ENCODE measurements around the gene SERTAD3. TPM values are rescaled to one million over a fixed set of nuclear protein-coding genes. Genes with fewer than 3 reads are reported as not detected.
"Not testable (repeated sequence)": the region's sequence is repeated elsewhere in the genome, so short reads cannot be mapped to it uniquely, and the experiment has no call there.

Gene SERTAD3
- total RNA-seq, 6 experiments from 2014 or later = 35.9 to 47.0 (median 41.2) TPM

- Mint-ChIP-seq H3K36me3 (ENCODE audit: low read depth) (no peaks in the 10 kb centered on the region), H3K27ac (no peak overlapping the region), H3K4me3 (no peak overlapping the region), H3K4me1 (ENCODE audit: low read depth) (peaks cover 12% of the 10 kb centered on the region), H3K27me3 (ENCODE audit: insufficient read depth) (peaks cover 4% of the 10 kb centered on the region), H3K9me3 (no peaks in the 10 kb centered on the region)
- TF ChIP-seq, protein P1, sequence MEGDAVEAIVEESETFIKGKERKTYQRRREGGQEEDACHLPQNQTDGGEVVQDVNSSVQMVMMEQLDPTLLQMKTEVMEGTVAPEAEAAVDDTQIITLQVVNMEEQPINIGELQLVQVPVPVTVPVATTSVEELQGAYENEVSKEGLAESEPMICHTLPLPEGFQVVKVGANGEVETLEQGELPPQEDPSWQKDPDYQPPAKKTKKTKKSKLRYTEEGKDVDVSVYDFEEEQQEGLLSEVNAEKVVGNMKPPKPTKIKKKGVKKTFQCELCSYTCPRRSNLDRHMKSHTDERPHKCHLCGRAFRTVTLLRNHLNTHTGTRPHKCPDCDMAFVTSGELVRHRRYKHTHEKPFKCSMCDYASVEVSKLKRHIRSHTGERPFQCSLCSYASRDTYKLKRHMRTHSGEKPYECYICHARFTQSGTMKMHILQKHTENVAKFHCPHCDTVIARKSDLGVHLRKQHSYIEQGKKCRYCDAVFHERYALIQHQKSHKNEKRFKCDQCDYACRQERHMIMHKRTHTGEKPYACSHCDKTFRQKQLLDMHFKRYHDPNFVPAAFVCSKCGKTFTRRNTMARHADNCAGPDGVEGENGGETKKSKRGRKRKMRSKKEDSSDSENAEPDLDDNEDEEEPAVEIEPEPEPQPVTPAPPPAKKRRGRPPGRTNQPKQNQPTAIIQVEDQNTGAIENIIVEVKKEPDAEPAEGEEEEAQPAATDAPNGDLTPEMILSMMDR (IDR thresholded peaks at IDR 0.05) = no peak
- no peak for DNase-seq
Observed at GRCh38 chr19:40412866-40413265, 31.3 kb downstream of the SERTAD3 start.

DNA sequence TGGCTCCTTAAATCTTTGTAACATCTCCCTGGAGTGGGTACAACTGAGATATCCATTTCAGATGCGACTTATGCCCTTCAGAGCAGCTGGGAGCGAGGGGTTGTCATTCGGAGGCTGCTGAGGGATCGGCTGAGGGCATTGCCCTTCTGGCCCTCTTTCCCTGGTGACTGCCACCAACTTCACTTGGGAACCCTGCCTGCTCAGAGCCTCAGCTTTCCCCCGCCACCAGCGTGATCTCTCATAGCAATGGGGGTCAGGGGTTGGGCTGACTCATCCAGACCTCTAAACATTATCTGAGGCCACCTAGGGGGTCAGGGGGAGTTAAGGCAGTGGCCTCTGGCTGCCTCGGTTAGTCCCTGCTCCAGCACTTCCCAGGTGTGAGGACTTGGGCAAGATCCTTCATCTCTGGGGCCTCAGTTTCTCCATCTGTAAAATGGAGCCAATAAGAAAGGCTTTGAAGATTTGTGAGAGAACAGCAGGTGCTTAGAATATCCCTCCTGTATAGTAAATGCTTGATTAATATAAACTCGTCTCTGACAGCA, 32.1 kb downstream of the SERTAD3 start:
- Mint-ChIP-seq H3K4me3 (no peak overlapping the region), H3K27ac (no peak overlapping the region), H3K27me3 (ENCODE audit: insufficient read depth) (peaks cover 4% of the 10 kb centered on the region), H3K36me3 (ENCODE audit: low read depth) (no peaks in the 10 kb centered on the region), H3K4me1 (ENCODE audit: low read depth) (peaks cover 9% of the 10 kb centered on the region), H3K9me3 (no peaks in the 10 kb centered on the region)
- TF ChIP-seq, protein P1 (IDR thresholded peaks at IDR 0.05) = no peak
- no peak for DNase-seq

DNA sequence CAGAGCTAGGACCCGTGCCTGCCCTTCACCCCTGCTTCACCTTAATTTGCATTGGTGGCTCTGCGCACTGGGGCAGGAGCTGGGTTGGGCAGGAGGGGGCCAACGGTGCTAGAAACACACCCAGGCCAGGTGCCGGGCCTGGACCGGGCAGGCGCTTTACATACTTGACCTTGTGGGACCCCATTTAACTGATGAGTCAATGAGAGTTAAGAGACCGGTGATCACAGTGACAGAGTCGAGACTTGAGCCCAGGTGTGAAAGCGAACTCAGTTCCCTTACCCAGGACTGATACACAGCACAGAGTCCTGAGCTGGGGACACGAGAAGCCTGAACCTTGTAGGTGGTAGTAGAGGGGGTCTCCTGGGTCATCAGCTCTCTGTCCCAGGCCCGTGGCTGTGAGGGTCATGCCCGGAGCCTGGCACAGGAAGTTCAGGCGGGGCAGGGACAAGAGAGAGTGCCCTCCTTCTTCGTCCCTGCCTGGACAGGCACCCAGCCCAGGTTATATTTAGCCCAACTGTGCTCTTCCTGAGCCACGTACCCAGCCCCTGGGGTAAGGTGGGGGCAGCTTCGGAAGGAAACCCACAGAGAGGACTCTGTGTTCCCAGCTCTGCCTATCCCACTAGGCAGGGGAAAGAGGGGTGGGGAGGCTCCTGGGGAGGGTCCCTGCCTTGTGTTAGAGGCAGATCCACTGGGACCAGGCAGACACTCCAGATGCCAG, 32.9 kb downstream of the SERTAD3 start:
- Mint-ChIP-seq H3K36me3 (ENCODE audit: low read depth) (no peaks in the 10 kb centered on the region), H3K4me1 (ENCODE audit: low read depth) (peaks cover 5% of the 10 kb centered on the region; the same call in 1 of the 2 replicates), H3K4me3 (no peak overlapping the region), H3K9me3 (no peaks in the 10 kb centered on the region), H3K27ac (no peak overlapping the region), H3K27me3 (ENCODE audit: insufficient read depth) (no peaks in the 10 kb centered on the region; the same call in none of the 2 replicates)
- TF ChIP-seq, protein P1 (IDR thresholded peaks at IDR 0.05) = no peak
- no peak for DNase-seq

DNA sequence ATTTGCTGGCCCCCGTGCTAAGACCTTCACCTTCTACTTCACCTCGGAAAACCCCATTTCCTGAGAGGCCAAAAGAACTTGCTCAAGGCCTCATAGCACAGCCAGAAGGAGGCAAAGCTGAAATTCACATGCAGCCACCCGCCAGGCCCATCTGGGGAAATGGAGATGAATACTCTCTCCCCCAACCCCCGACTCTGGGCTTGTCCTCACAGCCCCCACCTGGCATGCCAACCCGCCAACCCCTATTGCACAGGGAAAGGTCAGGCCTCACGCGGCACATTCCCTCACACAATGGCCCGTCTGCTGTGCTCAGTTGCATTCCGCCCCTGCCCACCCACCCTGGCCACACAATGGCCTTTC, 34.1 kb downstream of the SERTAD3 start:
- TF ChIP-seq, protein P1 (IDR thresholded peaks at IDR 0.05) = no peak
- no peaks in the 10 kb centered on the region; the same call in none of the 2 replicates for H3K27me3 Mint-ChIP-seq (ENCODE audit: insufficient read depth)
- no peaks in the 10 kb centered on the region for H3K36me3 Mint-ChIP-seq (ENCODE audit: low read depth)
- no peak for DNase-seq
- H3K4me3 Mint-ChIP-seq = no peak overlapping the region
- H3K9me3 Mint-ChIP-seq = no peaks in the 10 kb centered on the region
- peaks cover 5% of the 10 kb centered on the region; the same call in 1 of the 2 replicates for H3K4me1 Mint-ChIP-seq (ENCODE audit: low read depth)
- H3K27ac Mint-ChIP-seq = no peak overlapping the region

DNA sequence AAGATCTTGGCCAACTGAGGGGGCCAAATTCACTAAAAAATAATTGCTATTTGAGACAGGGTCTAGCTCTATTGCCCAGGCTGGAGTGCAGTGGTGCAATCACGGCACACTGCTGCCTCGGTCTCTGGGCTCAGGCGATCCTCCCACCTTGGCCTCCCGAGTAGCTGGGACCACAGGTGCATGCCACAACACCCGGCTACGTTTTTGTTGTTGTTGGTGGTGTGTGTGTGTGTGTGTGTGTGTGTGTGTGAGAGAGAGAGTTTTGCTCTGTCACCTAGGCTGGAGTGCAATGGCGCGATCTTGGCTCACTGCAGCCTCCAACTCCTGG, 35.6 kb downstream of the SERTAD3 start:
- H3K27me3 Mint-ChIP-seq (ENCODE audit: insufficient read depth); H3K36me3 Mint-ChIP-seq (ENCODE audit: low read depth); H3K4me3 Mint-ChIP-seq; DNase-seq; H3K9me3 Mint-ChIP-seq; H3K4me1 Mint-ChIP-seq (ENCODE audit: low read depth); H3K27ac Mint-ChIP-seq: not testable (repeated sequence)

- TF ChIP-seq, protein P1 (IDR thresholded peaks at IDR 0.05) = no peak
- Mint-ChIP-seq H3K27me3 (ENCODE audit: insufficient read depth) (no peaks in the 10 kb centered on the region; the same call in none of the 2 replicates), H3K4me1 (ENCODE audit: low read depth) (peaks cover 10% of the 10 kb centered on the region), H3K9me3 (no peaks in the 10 kb centered on the region), H3K27ac (no peak overlapping the region), H3K4me3 (no peak overlapping the region), H3K36me3 (ENCODE audit: low read depth) (no peaks in the 10 kb centered on the region)
- no peak for DNase-seq
Observed at GRCh38 chr19:40407714-40408597, 36.2 kb downstream of the SERTAD3 start.

All from HFFc6 (cell line).